ENCODE data around the gene SPRY2. TPM values are rescaled to one million over a fixed set of nuclear protein-coding genes. Genes with fewer than 3 reads are reported as not detected.

Gene SPRY2
- total and polyA plus RNA-seq, 2 of the 13 experiments (the other 11 are each of a cell fraction or from before 2014, with no cell fraction given): 7.4 to 25.1 TPM

DNA sequence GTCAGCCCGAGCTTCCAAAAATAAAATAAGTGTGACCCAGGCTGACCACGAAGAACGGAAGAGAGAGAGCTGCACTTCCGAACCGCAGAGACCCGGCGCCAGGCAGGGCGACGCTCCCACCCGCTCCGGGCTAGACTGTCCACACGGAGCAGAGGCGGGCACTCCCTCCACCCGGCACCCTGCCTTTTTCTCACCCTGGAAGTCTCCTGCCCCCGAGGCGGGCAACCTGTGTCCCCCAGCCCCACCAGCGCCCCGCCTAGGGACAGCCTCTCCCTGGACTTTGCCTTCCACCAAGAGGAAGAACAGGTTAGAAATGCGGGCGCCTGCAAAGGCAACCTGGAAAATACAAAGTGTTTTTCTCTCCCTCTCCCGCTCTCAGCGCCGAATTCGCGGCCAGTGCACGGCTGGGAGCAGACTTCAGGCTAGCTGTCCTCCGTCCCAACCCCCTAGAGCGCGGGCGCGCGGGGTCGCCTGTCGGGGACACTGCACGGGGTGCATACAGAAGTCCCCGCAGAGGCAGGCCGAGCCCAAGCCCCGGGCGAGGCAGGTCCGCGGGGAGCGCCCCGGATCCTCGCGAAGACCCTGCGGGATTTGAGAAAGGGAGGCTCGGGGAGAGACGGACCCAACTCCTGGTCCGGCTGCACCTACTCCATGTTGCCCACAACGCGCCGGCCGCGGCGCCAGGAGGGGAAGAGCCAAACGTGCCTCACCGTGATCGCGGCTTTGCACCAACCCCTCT is 845 bp downstream of the SPRY2 start (continued):
- no peak for TF ChIP-seq ZNF326 (CRISPR knock-in tag; IDR thresholded peaks at IDR 0.05; ENCODE audit: borderline replicate concordance)
- TF ChIP-seq, protein P1, sequence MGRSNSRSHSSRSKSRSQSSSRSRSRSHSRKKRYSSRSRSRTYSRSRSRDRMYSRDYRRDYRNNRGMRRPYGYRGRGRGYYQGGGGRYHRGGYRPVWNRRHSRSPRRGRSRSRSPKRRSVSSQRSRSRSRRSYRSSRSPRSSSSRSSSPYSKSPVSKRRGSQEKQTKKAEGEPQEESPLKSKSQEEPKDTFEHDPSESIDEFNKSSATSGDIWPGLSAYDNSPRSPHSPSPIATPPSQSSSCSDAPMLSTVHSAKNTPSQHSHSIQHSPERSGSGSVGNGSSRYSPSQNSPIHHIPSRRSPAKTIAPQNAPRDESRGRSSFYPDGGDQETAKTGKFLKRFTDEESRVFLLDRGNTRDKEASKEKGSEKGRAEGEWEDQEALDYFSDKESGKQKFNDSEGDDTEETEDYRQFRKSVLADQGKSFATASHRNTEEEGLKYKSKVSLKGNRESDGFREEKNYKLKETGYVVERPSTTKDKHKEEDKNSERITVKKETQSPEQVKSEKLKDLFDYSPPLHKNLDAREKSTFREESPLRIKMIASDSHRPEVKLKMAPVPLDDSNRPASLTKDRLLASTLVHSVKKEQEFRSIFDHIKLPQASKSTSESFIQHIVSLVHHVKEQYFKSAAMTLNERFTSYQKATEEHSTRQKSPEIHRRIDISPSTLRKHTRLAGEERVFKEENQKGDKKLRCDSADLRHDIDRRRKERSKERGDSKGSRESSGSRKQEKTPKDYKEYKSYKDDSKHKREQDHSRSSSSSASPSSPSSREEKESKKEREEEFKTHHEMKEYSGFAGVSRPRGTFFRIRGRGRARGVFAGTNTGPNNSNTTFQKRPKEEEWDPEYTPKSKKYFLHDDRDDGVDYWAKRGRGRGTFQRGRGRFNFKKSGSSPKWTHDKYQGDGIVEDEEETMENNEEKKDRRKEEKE (IDR thresholded peaks at IDR 0.05): no peak
- no peak for TF ChIP-seq HMG20B (CRISPR knock-in tag; conservative IDR thresholded peaks at IDR 0.05)
- no peak for TF ChIP-seq TRAFD1 (CRISPR knock-in tag; IDR thresholded peaks at IDR 0.05; ENCODE audit: borderline replicate concordance)
- TF ChIP-seq TARDBP (CRISPR knock-in tag; IDR thresholded peaks at IDR 0.05): no peak
- TF ChIP-seq ZNF20 (CRISPR knock-in tag; IDR thresholded peaks at IDR 0.05): peak; percentile 70; the same call in 1 of the 2 replicates
- TF ChIP-seq, protein P2, sequence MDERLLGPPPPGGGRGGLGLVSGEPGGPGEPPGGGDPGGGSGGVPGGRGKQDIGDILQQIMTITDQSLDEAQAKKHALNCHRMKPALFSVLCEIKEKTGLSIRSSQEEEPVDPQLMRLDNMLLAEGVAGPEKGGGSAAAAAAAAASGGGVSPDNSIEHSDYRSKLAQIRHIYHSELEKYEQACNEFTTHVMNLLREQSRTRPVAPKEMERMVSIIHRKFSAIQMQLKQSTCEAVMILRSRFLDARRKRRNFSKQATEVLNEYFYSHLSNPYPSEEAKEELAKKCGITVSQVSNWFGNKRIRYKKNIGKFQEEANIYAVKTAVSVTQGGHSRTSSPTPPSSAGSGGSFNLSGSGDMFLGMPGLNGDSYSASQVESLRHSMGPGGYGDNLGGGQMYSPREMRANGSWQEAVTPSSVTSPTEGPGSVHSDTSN (CRISPR knock-in tag; IDR thresholded peaks at IDR 0.05): no peak
- no peak for TF ChIP-seq ZNF644 (CRISPR knock-in tag; IDR thresholded peaks at IDR 0.05; ENCODE audit: low read depth)
- no peak for TF ChIP-seq ZNF264 (CRISPR knock-in tag; IDR thresholded peaks at IDR 0.05)
- no peak for TF ChIP-seq ZNF552 (CRISPR knock-in tag; IDR thresholded peaks at IDR 0.05; ENCODE audit: borderline replicate concordance)
- peak; percentile 96 for TF ChIP-seq AGO2 (optimal IDR thresholded peaks at IDR 0.05; ENCODE audit: low read depth, low read length)
- TF ChIP-seq TP53 (CRISPR knock-in tag; conservative IDR thresholded peaks at IDR 0.05): no peak
- TF ChIP-seq STAT5B (CRISPR knock-in tag; IDR thresholded peaks at IDR 0.05): no peak
- TF ChIP-seq HNF4A (CRISPR knock-in tag; IDR thresholded peaks at IDR 0.05): peak; percentile 46
- no peak for TF ChIP-seq SKIL (CRISPR knock-in tag; IDR thresholded peaks at IDR 0.05; ENCODE audit: borderline replicate concordance)
- no peak for TF ChIP-seq ZNF619 (CRISPR knock-in tag; IDR thresholded peaks at IDR 0.05)
- no peak for TF ChIP-seq SNAPC2 (CRISPR knock-in tag; IDR thresholded peaks at IDR 0.05)
- no peak for TF ChIP-seq TFE3 (CRISPR knock-in tag; IDR thresholded peaks at IDR 0.05)
- no peak for TF ChIP-seq ZNF10 (CRISPR knock-in tag; IDR thresholded peaks at IDR 0.05; ENCODE audit: borderline replicate concordance, low read depth)
- TF ChIP-seq CAMTA2 (CRISPR knock-in tag; IDR thresholded peaks at IDR 0.05; ENCODE audit: borderline replicate concordance): no peak
- TF ChIP-seq ZNF790 (CRISPR knock-in tag; IDR thresholded peaks at IDR 0.05; ENCODE audit: borderline replicate concordance): no peak

Measured in HepG2 (cell line).